ENCODE results near the gene CCDC149.

CCDC149 gene

DNA sequence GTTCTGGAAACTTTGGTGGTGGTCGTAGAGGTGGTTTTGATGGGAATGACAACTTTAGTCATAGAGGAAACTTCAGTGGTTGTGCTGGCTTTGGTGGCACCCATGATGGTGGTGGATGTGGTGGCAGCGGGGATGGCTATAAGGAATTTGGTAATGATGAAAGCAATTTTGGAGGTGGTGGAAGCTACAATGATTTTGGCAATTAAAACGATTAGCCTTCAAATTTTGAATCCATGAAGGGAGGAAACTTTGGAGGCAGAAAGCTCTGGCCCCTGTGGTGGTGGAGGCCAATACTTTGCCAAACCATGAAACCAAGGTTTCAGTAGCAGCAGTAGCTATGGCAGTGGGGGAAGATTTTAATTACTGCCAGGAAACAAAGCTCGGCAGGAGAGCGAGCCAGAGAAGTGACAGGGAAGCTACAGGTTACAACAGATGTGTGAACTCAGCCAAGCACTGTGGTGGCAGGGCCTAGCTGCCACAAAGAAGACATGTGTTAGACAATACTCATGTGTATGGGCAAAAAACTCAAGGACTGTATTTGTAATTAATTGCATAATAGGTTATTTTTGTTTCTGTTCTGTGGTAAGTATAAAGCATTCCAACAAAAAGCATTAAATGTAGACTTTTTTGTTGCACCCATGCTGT lies 140.7 kb downstream of the CCDC149 start:
- no peak for DNase-seq

GRCh38 chr4:24771241-24771640 lies 141.6 kb downstream of the CCDC149 start:
- peak in 1 of 2 experiments; percentile 13 for DNase-seq

GRCh38 chr4:24770667-24771066 lies 142.2 kb downstream of the CCDC149 start:
- no peak for DNase-seq

DNA sequence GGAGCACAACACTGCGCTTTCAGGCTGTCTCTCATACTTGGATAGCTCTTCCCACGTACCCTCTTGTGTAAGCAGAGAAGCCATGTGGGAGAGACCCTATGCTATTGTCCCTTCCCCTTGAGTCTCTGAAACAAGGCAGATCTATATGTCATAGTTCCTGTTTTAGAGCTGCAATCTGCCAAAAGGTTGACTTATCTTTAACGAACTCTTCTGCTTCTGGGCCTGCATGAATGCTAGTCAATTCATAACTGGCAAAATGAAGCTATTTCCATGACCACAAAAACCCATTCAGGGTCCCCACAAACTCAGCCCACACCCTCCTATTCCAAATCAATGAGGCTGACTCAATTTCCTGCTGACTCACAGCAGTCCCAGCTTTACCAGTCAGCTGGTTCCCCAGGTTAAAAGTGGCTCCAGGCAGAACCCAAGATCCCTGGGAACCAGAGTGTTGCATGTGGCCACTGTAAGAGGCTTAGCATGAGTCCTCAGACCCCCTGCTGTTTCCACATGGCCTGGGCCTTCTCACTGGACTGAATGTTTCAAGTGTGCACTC lies 142.7 kb downstream of the CCDC149 start:
- DNase-seq, result no peak

GRCh38 chr4:24769571-24769970 lies 143.3 kb downstream of the CCDC149 start:
- DNase-seq, result no peak

DNA sequence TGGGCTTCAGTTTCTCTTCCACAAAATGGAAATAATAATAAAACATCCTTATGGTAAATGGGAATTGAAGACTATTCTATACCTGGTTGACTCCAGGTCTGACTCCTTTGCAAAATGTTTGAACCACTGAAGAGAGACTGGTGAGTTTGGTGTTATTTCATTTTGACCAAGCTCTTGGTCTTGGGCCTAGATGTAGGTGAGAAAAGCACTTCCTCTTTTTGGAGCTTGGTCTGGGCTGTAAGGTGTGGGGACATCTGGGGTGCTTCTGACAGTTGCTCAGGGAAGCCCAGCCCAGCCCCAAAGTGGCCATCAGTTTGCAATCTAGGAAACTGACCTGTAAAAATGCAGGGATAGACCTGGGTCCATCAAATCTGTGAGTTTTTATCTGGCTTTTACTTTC lies 144.2 kb downstream of the CCDC149 start:
- no peak for DNase-seq

- no peak for DNase-seq
Measured at GRCh38 chr4:24768006-24768405, 144.8 kb downstream of the CCDC149 start.

- DNase-seq, result no peak
Measured at GRCh38 chr4:24765376-24765988, 147.4 kb downstream of the CCDC149 start.

GRCh38 chr4:24764345-24764744 lies 148.5 kb downstream of the CCDC149 start:
- no peak for DNase-seq

- peak; percentile 16 to 27 for DNase-seq
Measured at GRCh38 chr4:24763631-24764297, 149.1 kb downstream of the CCDC149 start.

All from NCI-H446 (cell line).